HCT116 (cell line): ENCODE measurements around the gene UPF2. TPM values are rescaled to one million over a fixed set of nuclear protein-coding genes. Genes with fewer than 3 reads are reported as not detected.

Experiments
- ATAC-seq: fragments of 200-7000 bp; cut with Tn5 transposase; 2 replicates; pipeline ENCODE4 v1.9.1; 2020; ENCODE audit warnings: mild to moderate bottlenecking, moderate library complexity
- BruUV-seq: library from RNA; stranded (reverse); fragments of 400-500 nt; replicated peaks from 2 replicates; lab custom pipeline; 2021; lab: Mats Ljungman, UMichigan
- CTCF ChIA-PET: fragments of 300-600 bp; sonication (Branson Sonifier 250); formaldehyde crosslinking; loops from one replicate; lab custom pipeline; 2021; ENCODE audit warnings: antibody characterized with exemption; lab: Charles Lee
- POLR2A ChIA-PET: fragments of 300-600, 350-600 bp; sonication (Branson Sonifier 250); formaldehyde crosslinking; loops from one replicate; lab custom pipeline; 2021; ENCODE audit warnings: antibody characterized with exemption; lab: Charles Lee
- RAD21 ChIA-PET, 2 experiments: fragments of 300-600 bp; sonication (Branson Sonifier 250); formaldehyde crosslinking; loops; one replicate each; lab custom pipeline; 2023; ENCODE audit warnings: low total read pairs in 2 of 2; ENCODE audit not compliant: uncharacterized antibody in 2 of 2, unreplicated experiment in 2 of 2, low non-redundant PET in 1 of 2; lab: Charles Lee
- DNase-seq: peaks from one replicate; pipeline ENCODE4 v3.0.0-alpha.2; 2010; ENCODE audit warnings: low read depth, low spot score
- H2AFZ ChIP-seq: fragments of 200-600 bp; shearing (Covaris generic), sonication (generic); 2 replicates; pipeline ENCODE4 v1.6.1; 2017; ENCODE audit warnings: low read depth, mixed run types, mixed read lengths, antibody characterized with exemption, low read length; ENCODE audit not compliant: poor library complexity, severe bottlenecking
- H3K27ac ChIP-seq: 2 replicates; pipeline ENCODE4 v1.5.1; 2012; ENCODE audit warnings: low read depth, low read length
- H3K27me3 ChIP-seq: fragments of 200-600 bp; sonication (generic); 2 replicates; pipeline ENCODE4 v1.6.1; 2016; ENCODE audit warnings: mixed run types, low read length, mixed read lengths; ENCODE audit not compliant: insufficient read depth
- H3K36me3 ChIP-seq, 2 experiments: fragments of 200-500 bp in 1 of 2; fragments of 200-600 bp in 1 of 2; sonication (Bioruptor generic) in 1 of 2; sonication (generic) in 1 of 2; 2 replicates each; pipeline versions ENCODE4 v1.5.1 to v1.6.1; 2014 to 2016; ENCODE audit warnings: low read length in 2 of 2, inconsistent platforms in 1 of 2, mixed read lengths in 1 of 2, mixed run types in 1 of 2; ENCODE audit not compliant: insufficient read depth in 2 of 2, control insufficient read depth in 1 of 2
- H3K4me1 ChIP-seq, 2 experiments: fragments of 200-600 bp in 1 of 2; sonication (generic) in 1 of 2; 2 replicates each; pipeline versions ENCODE4 v1.5.1 to v1.6.1; 2012 to 2017; ENCODE audit warnings: low read length in 2 of 2, inconsistent platforms in 1 of 2, mild to moderate bottlenecking in 1 of 2, mixed read lengths in 1 of 2, mixed run types in 1 of 2, moderate library complexity in 1 of 2; ENCODE audit not compliant: insufficient read depth in 2 of 2, control insufficient read depth in 1 of 2
- H3K4me2 ChIP-seq: fragments of 200-600 bp; sonication (generic); 2 replicates; pipeline ENCODE4 v1.6.1; 2017; ENCODE audit warnings: mixed run types, low read length, mixed read lengths
- H3K4me3 ChIP-seq, 2 experiments: fragments of 200-600 bp in 1 of 2; sonication (generic) in 1 of 2; replicated peaks in 1 of 2; 2 replicates each; pipeline ENCODE4 v1.5.1; 2011 to 2016; ENCODE audit warnings: low read length in 2 of 2, control low read depth in 1 of 2, low read depth in 1 of 2, mild to moderate bottlenecking in 1 of 2, mixed read lengths in 1 of 2, mixed run types in 1 of 2
- H3K79me2 ChIP-seq: fragments of 200-600 bp; sonication (generic); 2 replicates; pipeline ENCODE4 v1.6.1; 2017; ENCODE audit warnings: mild to moderate bottlenecking, mixed run types, low read length, moderate library complexity, mixed read lengths; ENCODE audit not compliant: insufficient read depth
- H3K9ac ChIP-seq: fragments of 200-600 bp; sonication (generic); 2 replicates; pipeline ENCODE4 v1.6.1; 2016; ENCODE audit warnings: low read length, mixed read lengths
- H3K9me2 ChIP-seq: fragments of 200-600 bp; sonication (generic), shearing (Covaris generic); 2 replicates; pipeline ENCODE4 v1.6.1; 2017; ENCODE audit warnings: mixed run types, mild to moderate bottlenecking, moderate library complexity; ENCODE audit not compliant: insufficient read depth
- H3K9me3 ChIP-seq, 2 experiments: fragments of 200-500 bp in 1 of 2; fragments of 200-600 bp in 1 of 2; sonication (Bioruptor generic) in 1 of 2; sonication (generic) in 1 of 2; 2 replicates each; pipeline ENCODE4 v1.6.1; 2014 to 2017; ENCODE audit warnings: low read length in 2 of 2, mixed read lengths in 2 of 2, inconsistent platforms in 1 of 2, low read depth in 1 of 2, mild to moderate bottlenecking in 1 of 2, mixed run types in 1 of 2, moderate library complexity in 1 of 2; ENCODE audit not compliant: control insufficient read depth in 1 of 2, insufficient read depth in 1 of 2
- H4K20me1 ChIP-seq: fragments of 200-600 bp; sonication (generic), shearing (Covaris generic); 2 replicates; pipeline ENCODE4 v1.6.1; 2017; ENCODE audit warnings: mixed run types, mild to moderate bottlenecking, moderate library complexity; ENCODE audit not compliant: insufficient read depth
- ATF3 ChIP-seq: IDR thresholded peaks from 2 replicates; pipeline ENCODE4 v1.6.1; 2012
- CBX3 ChIP-seq: IDR thresholded peaks from 2 replicates; pipeline ENCODE4 v1.6.1; 2012; ENCODE audit warnings: low read depth
- CEBPB ChIP-seq: IDR thresholded peaks from 2 replicates; pipeline ENCODE4 v1.6.1; 2012; ENCODE audit warnings: low read depth
- CTCF ChIP-seq, 3 experiments: fragments of 200-600 bp in 1 of 3; sonication (generic) in 1 of 3; IDR thresholded peaks in 2 of 3; conservative IDR thresholded peaks in 1 of 3; 2 replicates each; pipeline ENCODE4 v1.5.1; 2012 to 2017; ENCODE audit warnings: low read depth in 2 of 3, low read length in 2 of 3, antibody characterized with exemption in 1 of 3, borderline replicate concordance in 1 of 3, control low read depth in 1 of 3, mild to moderate bottlenecking in 1 of 3, mixed read lengths in 1 of 3, mixed run types in 1 of 3, moderate library complexity in 1 of 3; ENCODE audit not compliant: insufficient read depth in 1 of 3
- EGR1 ChIP-seq: IDR thresholded peaks from 2 replicates; pipeline ENCODE4 v1.6.1; 2012; ENCODE audit warnings: low read depth
- ELF1 ChIP-seq: IDR thresholded peaks from 2 replicates; pipeline ENCODE4 v1.6.1; 2012; ENCODE audit warnings: low read depth, borderline replicate concordance
- EZH2 ChIP-seq: fragments of 200-600 bp; sonication (generic); IDR thresholded peaks from 2 replicates; pipeline ENCODE4 v1.6.1; 2017; ENCODE audit warnings: antibody characterized with exemption, mixed run types
- EZH2phosphoT487 ChIP-seq: fragments of 200-600 bp; IDR thresholded peaks from 2 replicates; pipeline ENCODE4 v1.6.1; 2018; ENCODE audit warnings: antibody characterized with exemption, borderline replicate concordance
- FOSL1 ChIP-seq: IDR thresholded peaks from 2 replicates; pipeline ENCODE4 v1.6.1; 2012; ENCODE audit warnings: low read depth
- JUND ChIP-seq: IDR thresholded peaks from 2 replicates; pipeline ENCODE4 v1.6.1; 2012
- MAX ChIP-seq: IDR thresholded peaks from 2 replicates; pipeline ENCODE4 v1.6.1; 2012
- POLR2AphosphoS5 ChIP-seq: IDR thresholded peaks from 2 replicates; pipeline ENCODE4 v1.6.1; 2011; ENCODE audit warnings: mild to moderate bottlenecking, low read depth, low read length, moderate library complexity
- RAD21 ChIP-seq: IDR thresholded peaks from 2 replicates; pipeline ENCODE4 v1.6.1; 2012; ENCODE audit warnings: low read depth, mild to moderate bottlenecking
- SP1 ChIP-seq: IDR thresholded peaks from 2 replicates; pipeline ENCODE4 v1.6.1; 2012; ENCODE audit warnings: low read depth
- SRF ChIP-seq: IDR thresholded peaks from 2 replicates; pipeline ENCODE4 v1.6.1; 2012; ENCODE audit warnings: low read depth
- TCF7L2 ChIP-seq: IDR thresholded peaks from 2 replicates; pipeline ENCODE4 v1.7.0; 2011; ENCODE audit warnings: borderline replicate concordance, inconsistent platforms; ENCODE audit not compliant: insufficient read depth, insufficient read length; ENCODE audit errors: extremely low read depth
- YY1 ChIP-seq: IDR thresholded peaks from 2 replicates; pipeline ENCODE4 v1.6.1; 2011; ENCODE audit warnings: low read length, low read depth, moderate library complexity, mild to moderate bottlenecking; ENCODE audit not compliant: insufficient replicate concordance; ENCODE audit errors: extremely low read depth
- ZFX ChIP-seq: fragments of 450-650 bp; IDR thresholded peaks from 2 replicates; pipeline ENCODE4 v1.6.1; 2017
- ZNF274 ChIP-seq: fragments of 200-500 bp; sonication (Bioruptor generic); IDR thresholded peaks from 2 replicates; pipeline ENCODE4 v1.6.1; 2014; ENCODE audit warnings: mild to moderate bottlenecking, low read depth, low read length, inconsistent platforms
- intact Hi-C: fragments of 100-400 bp; cut with micrococcal nuclease; formaldehyde crosslinking; loops from 2 replicates; pipeline ENCODE4 v1.10.0; 2022
- total RNA-seq: library from RNA; stranded (reverse); gene quantifications from one replicate; pipeline ENCODE4 v1.2.1, GENCODE V29; 2021; ENCODE audit not compliant: unreplicated experiment
- TF ChIP-seq, protein P1 (sequence below): IDR thresholded peaks from 2 replicates; pipeline ENCODE4 v1.6.1; 2012; ENCODE audit warnings: low read depth

Gene UPF2
- total RNA-seq, 1 experiment from 2014 or later: 27.3 TPM

DNA sequence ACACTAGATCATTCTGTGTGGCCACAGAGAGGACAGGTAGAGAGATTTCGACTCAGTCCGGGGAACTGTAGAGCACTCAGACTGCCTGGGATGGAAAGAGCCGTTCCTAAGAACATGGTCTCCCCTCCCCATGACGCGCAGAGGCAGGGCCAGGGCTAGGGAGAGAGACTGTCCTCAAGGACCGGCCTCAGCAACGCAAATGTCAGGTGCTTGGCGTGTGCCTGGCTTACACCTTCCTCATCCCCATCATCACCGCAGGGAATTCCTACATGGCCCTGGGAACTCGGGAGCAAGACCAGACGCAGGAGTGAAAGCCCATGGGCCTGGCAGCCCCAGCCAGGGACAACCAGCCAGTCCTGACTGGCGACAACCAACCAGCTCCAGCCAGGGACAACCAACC is 163.8 kb downstream of the UPF2 start:
- POLR2A ChIA-PET: interaction anchor here (0.5 to 0.7 kb wide), 3 partner anchors 65 to 398 kb away, joined by 3 read pairs; no protein-coding TSS in a partner anchor
- no peak for TF ChIP-seq JUND
- no peak for TF ChIP-seq ATF3
- TF ChIP-seq TCF7L2: no peak
- TF ChIP-seq CBX3: no peak
- no peak for TF ChIP-seq CEBPB
- TF ChIP-seq, protein P1, sequence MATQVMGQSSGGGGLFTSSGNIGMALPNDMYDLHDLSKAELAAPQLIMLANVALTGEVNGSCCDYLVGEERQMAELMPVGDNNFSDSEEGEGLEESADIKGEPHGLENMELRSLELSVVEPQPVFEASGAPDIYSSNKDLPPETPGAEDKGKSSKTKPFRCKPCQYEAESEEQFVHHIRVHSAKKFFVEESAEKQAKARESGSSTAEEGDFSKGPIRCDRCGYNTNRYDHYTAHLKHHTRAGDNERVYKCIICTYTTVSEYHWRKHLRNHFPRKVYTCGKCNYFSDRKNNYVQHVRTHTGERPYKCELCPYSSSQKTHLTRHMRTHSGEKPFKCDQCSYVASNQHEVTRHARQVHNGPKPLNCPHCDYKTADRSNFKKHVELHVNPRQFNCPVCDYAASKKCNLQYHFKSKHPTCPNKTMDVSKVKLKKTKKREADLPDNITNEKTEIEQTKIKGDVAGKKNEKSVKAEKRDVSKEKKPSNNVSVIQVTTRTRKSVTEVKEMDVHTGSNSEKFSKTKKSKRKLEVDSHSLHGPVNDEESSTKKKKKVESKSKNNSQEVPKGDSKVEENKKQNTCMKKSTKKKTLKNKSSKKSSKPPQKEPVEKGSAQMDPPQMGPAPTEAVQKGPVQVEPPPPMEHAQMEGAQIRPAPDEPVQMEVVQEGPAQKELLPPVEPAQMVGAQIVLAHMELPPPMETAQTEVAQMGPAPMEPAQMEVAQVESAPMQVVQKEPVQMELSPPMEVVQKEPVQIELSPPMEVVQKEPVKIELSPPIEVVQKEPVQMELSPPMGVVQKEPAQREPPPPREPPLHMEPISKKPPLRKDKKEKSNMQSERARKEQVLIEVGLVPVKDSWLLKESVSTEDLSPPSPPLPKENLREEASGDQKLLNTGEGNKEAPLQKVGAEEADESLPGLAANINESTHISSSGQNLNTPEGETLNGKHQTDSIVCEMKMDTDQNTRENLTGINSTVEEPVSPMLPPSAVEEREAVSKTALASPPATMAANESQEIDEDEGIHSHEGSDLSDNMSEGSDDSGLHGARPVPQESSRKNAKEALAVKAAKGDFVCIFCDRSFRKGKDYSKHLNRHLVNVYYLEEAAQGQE: no peak
- no peak for TF ChIP-seq SP1
- no peak for TF ChIP-seq ZNF274
- no peak for TF ChIP-seq POLR2AphosphoS5
- TF ChIP-seq MAX: no peak
- TF ChIP-seq FOSL1: no peak
- no peak for TF ChIP-seq ZFX
- TF ChIP-seq RAD21: no peak
- no peak for TF ChIP-seq SRF
- TF ChIP-seq EZH2: no peak
- no peak for TF ChIP-seq EGR1
- no peak for TF ChIP-seq EZH2phosphoT487
- no peak for TF ChIP-seq YY1
- no peak for TF ChIP-seq CTCF (IDR thresholded peaks at IDR 0.05 in 2 of 3, conservative IDR thresholded peaks at IDR 0.05 in 1 of 3; ENCODE audit: borderline replicate concordance in 1 of 3, insufficient read depth in 1 of 3, low read depth in 2 of 3, low read length in 2 of 3)
- TF ChIP-seq ELF1: no peak
- TF ChIP-seq, all 23 proteins: peak for 0
- BruUV-seq: no TSS peak
- ChIA-PET RAD21 (no interaction called here), CTCF (interaction anchor here (1.9 kb wide), 1 partner anchor 108 kb away, joined by 6 read pairs; no protein-coding TSS in a partner anchor)
- Histone ChIP-seq H3K9me2 (no peaks in the 10 kb centered on the region), H3K27ac (no peak overlapping the region), H3K9me3 (no peaks in the 10 kb centered on the region), H3K4me1 (peaks cover 61 to 90% of the 10 kb centered on the region in 2 experiments), H3K9ac (peak overlapping the region; percentile 18; the same call in 1 of the 2 replicates), H3K27me3 (no peaks in the 10 kb centered on the region), H2AFZ (no peak overlapping the region), H3K36me3 (no peaks in the 10 kb centered on the region), H3K79me2 (no peaks in the 10 kb centered on the region), H4K20me1 (no peaks in the 10 kb centered on the region), H3K4me2 (no peak overlapping the region), H3K4me3 (no peak overlapping the region)
- ATAC-seq (no peak), DNase-seq (no peak)
- intact Hi-C loops: no loop called here
